ENCODE data around the gene CPVL.

Gene CPVL

DNA sequence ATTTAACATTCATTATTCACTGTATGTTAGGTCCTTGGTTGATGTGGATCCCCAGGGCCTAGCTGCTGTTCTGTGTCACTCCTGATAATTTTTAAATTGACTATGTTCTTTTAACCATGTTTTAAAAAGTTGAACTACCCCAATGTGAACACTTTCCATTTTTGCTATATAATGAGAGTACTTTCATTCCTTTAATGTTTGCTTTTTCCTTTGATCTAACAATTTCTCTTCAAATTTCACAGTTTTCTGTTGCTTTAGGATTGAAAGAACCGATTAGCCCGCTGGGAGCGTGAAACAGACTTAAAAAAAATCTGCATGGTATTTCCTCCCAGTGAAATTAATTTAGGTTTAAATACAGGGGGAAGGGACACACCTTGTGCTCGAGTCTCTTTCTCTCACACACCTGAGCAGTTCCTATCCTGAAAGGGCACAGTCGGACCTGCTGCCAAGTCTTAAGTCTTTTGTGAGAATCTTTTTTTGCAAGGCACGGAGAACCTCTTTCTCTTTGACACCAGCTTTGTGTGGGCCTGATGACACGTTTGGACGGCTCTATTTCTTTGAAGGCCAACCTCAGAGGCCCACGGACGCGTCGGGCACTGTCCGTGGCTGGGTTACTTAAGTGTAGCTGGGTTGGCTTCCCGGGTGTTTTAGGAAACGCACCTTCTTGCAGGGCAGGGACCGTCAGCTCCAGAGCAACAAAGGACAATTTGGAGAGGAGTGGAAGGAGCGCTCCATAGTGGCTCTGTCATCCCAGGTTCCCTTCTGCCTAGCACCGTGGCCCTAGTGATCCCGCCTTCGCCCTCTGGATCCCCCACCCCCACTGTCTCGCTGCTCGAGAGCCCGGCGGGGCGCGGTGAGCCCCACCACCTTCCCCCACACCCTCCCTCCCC is 47.2 kb upstream of the CPVL start:
- Histone ChIP-seq H3K4me2 (ENCODE audit: insufficient read depth, low read length) (no peak overlapping the region), H3K4me1 (ENCODE audit: insufficient read depth, low read length) (peaks cover 25% of the 10 kb centered on the region), H3K9me3 (ENCODE audit: insufficient read depth, low read length, severe bottlenecking) (no peaks in the 10 kb centered on the region), H3K27me3 (ENCODE audit: insufficient read depth, low read length, poor library complexity) (no peaks in the 10 kb centered on the region), H2AFZ (ENCODE audit: low read depth, low read length) (no peak overlapping the region), H3K4me3 (ENCODE audit: low read depth in 1 of 2, low read length in 2 of 2) (no peak overlapping the region), H3K36me3 (ENCODE audit: insufficient read depth, low read length) (no peaks in the 10 kb centered on the region), H3K9ac (ENCODE audit: low read depth, low read length) (no peak overlapping the region), H3K79me2 (ENCODE audit: insufficient read depth, low read length) (no peaks in the 10 kb centered on the region), H3K27ac (ENCODE audit: low read length) (no peak overlapping the region), H4K20me1 (ENCODE audit: insufficient read depth, low read length) (no peaks in the 10 kb centered on the region; the same call in 1 of the 2 replicates)
- DNase-seq (no peak), ATAC-seq (ENCODE audit: insufficient read depth, low read depth) (no peak)
- TF ChIP-seq, protein P1, sequence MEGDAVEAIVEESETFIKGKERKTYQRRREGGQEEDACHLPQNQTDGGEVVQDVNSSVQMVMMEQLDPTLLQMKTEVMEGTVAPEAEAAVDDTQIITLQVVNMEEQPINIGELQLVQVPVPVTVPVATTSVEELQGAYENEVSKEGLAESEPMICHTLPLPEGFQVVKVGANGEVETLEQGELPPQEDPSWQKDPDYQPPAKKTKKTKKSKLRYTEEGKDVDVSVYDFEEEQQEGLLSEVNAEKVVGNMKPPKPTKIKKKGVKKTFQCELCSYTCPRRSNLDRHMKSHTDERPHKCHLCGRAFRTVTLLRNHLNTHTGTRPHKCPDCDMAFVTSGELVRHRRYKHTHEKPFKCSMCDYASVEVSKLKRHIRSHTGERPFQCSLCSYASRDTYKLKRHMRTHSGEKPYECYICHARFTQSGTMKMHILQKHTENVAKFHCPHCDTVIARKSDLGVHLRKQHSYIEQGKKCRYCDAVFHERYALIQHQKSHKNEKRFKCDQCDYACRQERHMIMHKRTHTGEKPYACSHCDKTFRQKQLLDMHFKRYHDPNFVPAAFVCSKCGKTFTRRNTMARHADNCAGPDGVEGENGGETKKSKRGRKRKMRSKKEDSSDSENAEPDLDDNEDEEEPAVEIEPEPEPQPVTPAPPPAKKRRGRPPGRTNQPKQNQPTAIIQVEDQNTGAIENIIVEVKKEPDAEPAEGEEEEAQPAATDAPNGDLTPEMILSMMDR (IDR thresholded peaks at IDR 0.05; ENCODE audit: borderline replicate concordance, extremely low read depth, low read length, poor library complexity, severe bottlenecking), result no peak
- no peak for TF ChIP-seq EZH2 (IDR thresholded peaks at IDR 0.05; ENCODE audit: borderline replicate concordance, low read depth, low read length, severe bottlenecking)

DNA sequence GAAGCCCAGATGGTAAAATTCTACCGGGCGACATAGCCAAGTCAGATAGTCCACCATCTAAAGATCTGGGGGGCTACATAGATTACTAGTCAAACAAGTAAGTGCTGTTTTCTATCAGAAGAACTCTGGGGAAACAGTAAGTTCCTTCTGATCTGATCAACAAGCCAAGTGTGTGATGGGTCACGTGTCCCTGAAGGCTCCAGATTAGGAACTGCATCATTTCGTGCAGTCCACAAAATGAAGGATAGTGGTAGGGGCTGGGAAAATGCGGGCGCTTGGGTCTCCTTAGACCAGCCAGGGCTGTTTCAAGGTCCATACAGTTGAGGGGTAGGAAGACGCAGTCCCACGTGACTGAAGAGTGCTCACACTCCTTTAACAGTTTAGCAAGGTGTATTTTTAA is 46.5 kb upstream of the CPVL start:
- Histone ChIP-seq H3K4me3 (ENCODE audit: low read depth in 1 of 2, low read length in 2 of 2) (no peak overlapping the region), H3K4me2 (ENCODE audit: insufficient read depth, low read length) (no peak overlapping the region), H3K9ac (ENCODE audit: low read depth, low read length) (no peak overlapping the region), H4K20me1 (ENCODE audit: insufficient read depth, low read length) (no peaks in the 10 kb centered on the region; the same call in 1 of the 2 replicates), H2AFZ (ENCODE audit: low read depth, low read length) (no peak overlapping the region), H3K36me3 (ENCODE audit: insufficient read depth, low read length) (no peaks in the 10 kb centered on the region), H3K27me3 (ENCODE audit: insufficient read depth, low read length, poor library complexity) (no peaks in the 10 kb centered on the region), H3K27ac (ENCODE audit: low read length) (no peak overlapping the region), H3K9me3 (ENCODE audit: insufficient read depth, low read length, severe bottlenecking) (no peaks in the 10 kb centered on the region), H3K4me1 (ENCODE audit: insufficient read depth, low read length) (peaks cover 25% of the 10 kb centered on the region), H3K79me2 (ENCODE audit: insufficient read depth, low read length) (no peaks in the 10 kb centered on the region)
- TF ChIP-seq, protein P1 (IDR thresholded peaks at IDR 0.05; ENCODE audit: borderline replicate concordance, extremely low read depth, low read length, poor library complexity, severe bottlenecking), result no peak
- no peak for TF ChIP-seq EZH2 (IDR thresholded peaks at IDR 0.05; ENCODE audit: borderline replicate concordance, low read depth, low read length, severe bottlenecking)
- DNase-seq (no peak), ATAC-seq (ENCODE audit: insufficient read depth, low read depth) (no peak)

DNA sequence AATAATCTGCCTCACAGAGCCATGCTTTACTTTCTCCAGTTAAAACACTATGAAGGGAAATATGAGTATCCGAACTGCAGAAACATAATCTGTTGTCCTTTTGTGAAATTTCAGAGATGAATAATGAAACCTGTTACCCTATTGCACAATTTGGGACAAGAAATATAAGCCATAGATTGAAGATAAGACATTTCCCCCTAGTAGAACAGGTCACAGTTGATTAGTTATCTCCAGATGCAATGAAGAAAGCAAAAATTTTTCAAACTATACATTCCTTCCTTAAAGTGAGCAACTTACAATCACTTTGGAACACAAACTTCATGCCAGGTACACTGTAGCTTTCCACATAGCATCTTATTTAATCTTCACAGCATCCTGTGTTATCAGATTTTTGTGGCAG is 46.0 kb upstream of the CPVL start:
- Histone ChIP-seq H3K4me1 (ENCODE audit: insufficient read depth, low read length) (peaks cover 25% of the 10 kb centered on the region), H4K20me1 (ENCODE audit: insufficient read depth, low read length) (no peaks in the 10 kb centered on the region), H3K27ac (ENCODE audit: low read length) (no peak overlapping the region), H3K9me3 (ENCODE audit: insufficient read depth, low read length, severe bottlenecking) (no peaks in the 10 kb centered on the region), H3K4me3 (ENCODE audit: low read depth in 1 of 2, low read length in 2 of 2) (no peak overlapping the region), H3K4me2 (ENCODE audit: insufficient read depth, low read length) (no peak overlapping the region), H3K36me3 (ENCODE audit: insufficient read depth, low read length) (no peaks in the 10 kb centered on the region), H2AFZ (ENCODE audit: low read depth, low read length) (no peak overlapping the region), H3K27me3 (ENCODE audit: insufficient read depth, low read length, poor library complexity) (no peaks in the 10 kb centered on the region), H3K9ac (ENCODE audit: low read depth, low read length) (no peak overlapping the region), H3K79me2 (ENCODE audit: insufficient read depth, low read length) (no peaks in the 10 kb centered on the region)
- no peak for TF ChIP-seq EZH2 (IDR thresholded peaks at IDR 0.05; ENCODE audit: borderline replicate concordance, low read depth, low read length, severe bottlenecking)
- TF ChIP-seq, protein P1 (IDR thresholded peaks at IDR 0.05; ENCODE audit: borderline replicate concordance, extremely low read depth, low read length, poor library complexity, severe bottlenecking), result no peak
- ATAC-seq (ENCODE audit: insufficient read depth, low read depth) (no peak), DNase-seq (no peak)
